CD4-positive, alpha-beta T cell treated with Interleukin-10 for 1 hour (primary cell): ENCODE measurements around the gene SPTBN1.
"Not testable (repeated sequence)": the region's sequence is repeated elsewhere in the genome, so short reads cannot be mapped to it uniquely, and the experiment has no call there.

Experiments
- DNase-seq: peaks from one replicate; pipeline ENCODE4 v3.0.0-alpha.2; 2020

Gene SPTBN1

DNA sequence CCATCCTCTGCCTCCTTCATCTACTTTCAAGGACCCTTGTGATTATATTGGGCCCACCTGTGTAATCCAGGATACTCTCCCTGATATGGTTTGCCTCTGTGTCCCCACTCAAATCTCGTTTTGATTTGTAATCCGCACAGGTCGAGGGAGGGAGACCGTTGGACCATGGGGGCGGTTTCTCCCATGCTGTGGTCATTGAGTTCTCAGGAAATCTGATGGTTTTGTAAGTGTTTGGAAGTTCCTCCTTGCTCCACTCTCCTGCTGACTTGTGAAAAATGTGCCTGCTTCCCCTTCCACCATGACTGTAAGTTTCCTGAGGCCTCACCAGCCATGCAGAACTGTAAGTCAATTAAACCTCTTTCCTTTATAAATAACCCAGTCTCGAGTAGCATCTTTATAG is 225.3 kb downstream of the SPTBN1 start:
- DNase-seq, result no peak

DNA sequence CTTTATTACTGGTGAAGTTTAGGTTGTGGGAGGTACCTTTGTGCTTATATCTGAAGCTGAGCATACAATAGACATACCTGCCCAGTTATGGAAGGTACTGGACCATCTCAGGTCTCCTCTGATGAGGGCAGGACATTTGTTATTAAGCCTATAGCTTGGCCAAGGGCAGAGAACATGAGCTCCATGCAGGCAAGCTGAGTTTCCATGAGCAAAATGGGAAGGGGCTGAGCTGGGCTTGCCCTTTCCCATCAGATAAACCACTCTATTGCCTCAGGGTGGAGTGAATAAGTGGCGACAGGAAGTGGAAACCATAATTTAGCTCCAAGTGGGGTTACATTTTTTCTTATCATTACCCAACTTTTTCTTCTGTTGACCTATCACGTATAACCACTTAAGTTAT is 227.5 kb downstream of the SPTBN1 start:
- DNase-seq, result no peak

DNA sequence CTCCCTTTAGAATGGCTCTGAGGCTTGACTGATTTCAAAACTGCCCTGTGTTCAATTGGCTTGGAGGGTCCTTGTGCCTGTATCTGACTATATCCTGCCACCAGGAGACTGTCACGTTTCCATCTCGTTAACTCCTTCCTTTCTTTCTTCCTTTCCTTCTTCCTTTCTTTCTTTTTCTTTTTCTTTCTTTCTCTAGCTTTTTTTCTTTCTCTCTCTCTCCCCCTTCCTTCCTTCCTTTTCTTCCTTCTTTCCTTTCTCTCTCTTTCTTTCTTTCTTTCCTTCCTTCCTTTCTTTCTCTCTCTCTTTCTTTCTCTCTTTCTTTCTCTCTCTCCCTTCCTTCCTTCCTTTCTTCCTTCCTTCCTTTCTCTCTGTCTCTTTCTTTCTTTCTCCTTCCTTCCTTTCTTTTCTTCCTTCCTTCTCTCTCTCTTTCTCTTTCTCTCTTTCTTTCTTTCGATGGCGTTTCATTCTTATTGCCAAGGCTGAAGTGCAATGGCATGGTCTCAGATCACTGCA is 229.2 kb downstream of the SPTBN1 start:
- no peak for DNase-seq

DNA sequence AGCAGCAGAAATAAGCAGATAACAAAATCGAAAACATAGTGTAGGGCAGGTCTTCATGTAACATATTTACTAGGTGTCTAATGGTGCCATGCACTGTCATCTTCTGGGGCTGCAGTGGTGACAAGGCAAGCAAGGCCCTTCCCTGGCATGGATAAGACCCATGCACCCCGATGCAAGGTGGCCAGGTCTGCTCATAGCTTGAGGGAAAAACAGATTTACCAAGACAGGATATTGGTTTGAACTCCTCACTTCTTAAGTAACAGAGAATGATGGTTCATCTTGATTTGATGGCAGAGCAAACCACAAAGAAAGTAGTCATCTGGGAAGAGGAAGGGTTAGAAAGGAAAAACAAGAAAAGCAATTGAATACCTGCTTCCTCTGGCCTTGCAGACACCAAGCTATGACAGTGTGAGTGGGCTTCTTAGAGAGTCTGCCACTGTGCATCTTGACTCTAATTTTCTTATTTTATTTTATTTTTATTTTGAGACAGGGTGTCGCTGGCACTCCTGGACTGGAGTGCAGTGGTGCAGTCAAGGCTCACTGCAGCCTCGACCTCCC is 231.5 kb downstream of the SPTBN1 start:
- no peak for DNase-seq

DNA sequence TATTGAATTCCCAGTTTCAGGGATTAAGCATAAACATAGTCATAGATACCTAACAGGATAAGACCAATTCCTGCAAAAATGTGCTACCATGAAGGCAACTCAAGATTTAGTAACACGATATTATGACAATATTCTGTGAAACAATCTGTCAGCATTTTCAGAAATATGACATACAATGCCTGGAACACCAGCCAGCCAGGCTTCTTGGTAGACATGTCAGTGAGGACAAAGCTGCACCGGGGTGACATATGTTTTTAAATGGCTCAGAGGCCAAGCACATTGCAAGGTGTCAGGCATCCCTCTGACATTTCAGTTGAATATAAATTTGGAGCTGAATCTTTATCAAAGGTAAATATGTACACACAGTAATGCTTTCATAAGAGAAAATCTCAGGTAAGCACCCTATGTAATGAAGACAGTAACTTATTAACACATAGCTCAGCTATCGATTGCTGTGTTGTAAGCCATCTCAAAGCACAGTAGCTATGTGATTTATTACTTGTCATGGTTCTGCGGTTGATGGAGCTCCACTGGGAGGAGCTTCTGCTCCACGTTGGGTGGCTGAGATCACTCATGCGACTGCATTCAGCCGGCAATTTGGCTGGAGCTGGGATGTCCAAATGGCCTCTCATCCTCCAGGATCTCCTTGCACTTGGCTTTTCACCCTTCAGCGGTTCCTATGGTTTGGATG is 235.5 kb downstream of the SPTBN1 start:
- DNase-seq, result no peak

DNA sequence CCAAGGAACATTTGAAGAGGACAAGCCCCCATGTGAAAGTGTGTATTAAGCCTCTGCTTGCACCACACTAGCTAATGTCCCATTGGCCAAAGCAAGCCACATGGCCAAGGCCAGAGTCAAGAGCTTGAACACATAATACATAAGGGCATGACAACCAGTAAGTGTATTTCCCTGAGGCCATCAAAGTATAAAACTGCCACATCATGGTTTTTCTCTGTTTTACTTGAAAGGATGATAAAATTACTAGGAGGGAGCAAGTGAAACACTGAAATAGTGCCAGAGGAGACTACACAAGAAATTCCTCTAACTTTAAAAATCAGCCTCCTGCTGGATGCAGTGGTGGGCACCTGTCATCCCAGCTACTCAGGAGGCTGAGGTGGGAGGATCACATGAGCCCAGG is 236.4 kb downstream of the SPTBN1 start:
- DNase-seq, result no peak

DNA sequence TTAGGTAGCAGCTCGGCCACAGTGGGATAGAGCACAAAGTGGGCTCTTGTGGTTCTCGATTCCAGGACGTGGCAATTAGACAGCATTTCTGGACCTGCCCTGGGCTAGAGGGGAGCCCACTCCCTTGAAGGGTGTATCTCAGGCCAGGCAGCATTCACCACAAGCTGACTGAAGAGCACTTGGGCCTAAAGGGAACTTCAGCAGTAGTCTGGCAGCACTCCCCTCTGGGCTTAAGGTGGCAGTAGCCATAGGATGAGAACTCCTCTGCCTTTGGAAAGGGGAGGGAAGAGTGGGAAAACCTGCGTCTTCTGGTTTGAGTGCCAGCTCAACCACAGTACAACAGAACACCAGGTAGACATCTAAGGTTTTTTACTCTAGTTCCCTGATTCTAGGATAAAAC is 239.3 kb downstream of the SPTBN1 start:
- no peak for DNase-seq

DNA sequence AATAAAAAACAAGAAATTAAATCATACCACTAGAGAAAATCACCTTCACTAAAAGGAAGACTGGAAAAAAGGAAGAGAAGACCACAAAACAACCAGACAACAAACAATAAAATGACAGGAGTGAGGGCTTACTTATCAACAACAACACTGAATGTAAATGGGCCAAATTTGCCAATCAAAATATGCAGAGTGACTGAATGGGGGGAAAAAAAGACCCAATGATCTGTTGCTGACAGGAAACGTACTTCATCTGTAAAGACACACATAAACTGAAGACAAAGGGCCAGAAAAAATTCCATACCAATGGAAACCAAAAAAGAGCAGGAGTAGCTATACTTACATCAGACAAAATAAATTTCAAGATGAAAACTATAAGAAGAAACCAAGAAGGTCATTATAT is 241.8 kb downstream of the SPTBN1 start:
- no peak for DNase-seq

DNA sequence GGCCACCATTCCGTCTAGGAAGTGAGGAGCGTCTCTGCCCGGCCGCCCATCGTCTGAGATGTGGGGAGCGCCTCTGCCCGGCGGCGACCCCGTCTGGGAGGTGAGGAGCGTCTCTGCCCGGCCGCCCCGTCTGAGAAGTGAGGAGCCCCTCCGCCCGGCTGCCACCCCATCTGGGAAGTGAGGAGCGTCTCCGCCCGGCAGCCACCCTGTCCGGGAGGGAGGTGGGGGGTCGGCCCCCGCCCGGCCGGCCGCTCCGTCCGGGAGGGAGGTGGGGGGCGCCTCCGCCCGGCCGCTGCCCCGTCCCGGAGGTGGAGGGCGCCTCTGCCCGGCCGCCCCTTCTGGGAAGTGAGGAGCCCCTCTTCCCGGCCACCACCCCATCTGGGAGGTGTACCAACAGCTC is 242.8 kb downstream of the SPTBN1 start:
- DNase-seq, result not testable (repeated sequence)

DNA sequence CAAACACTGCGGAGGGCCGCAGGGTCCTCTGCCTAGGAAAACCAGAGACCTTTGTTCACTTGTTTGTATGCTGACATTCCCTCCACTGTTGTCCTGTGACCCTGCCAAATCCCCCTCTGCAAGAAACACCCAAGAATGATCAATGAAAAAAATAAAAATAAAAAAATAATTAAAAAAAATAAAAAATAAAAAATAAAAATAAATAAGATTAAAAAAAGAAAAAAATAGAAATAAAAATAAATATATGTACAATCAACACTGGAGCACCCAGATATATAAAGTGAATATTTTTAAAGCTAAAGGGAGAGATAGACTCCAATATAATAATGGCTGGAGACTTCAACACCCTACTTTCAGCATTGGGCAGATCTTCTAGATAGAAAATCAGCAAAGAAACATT is 243.5 kb downstream of the SPTBN1 start:
- no peak for DNase-seq

DNA sequence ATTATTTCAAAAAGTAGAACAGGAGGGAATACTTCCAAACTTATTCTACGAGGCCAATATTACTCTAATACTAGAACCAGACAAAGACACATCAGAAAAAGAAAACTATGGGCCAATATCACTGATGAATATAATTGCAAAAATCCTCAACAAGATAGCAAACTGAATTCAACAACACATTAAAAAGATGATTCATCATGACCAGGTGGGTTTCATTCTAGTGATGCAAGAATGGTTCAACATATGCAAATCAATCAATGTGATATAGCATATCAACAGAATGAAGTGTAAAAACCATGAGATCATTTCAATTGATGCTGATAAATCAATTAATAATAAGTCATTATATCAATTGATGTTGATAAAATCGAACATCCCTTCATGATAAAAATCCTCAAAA is 244.9 kb downstream of the SPTBN1 start:
- DNase-seq, result no peak

DNA sequence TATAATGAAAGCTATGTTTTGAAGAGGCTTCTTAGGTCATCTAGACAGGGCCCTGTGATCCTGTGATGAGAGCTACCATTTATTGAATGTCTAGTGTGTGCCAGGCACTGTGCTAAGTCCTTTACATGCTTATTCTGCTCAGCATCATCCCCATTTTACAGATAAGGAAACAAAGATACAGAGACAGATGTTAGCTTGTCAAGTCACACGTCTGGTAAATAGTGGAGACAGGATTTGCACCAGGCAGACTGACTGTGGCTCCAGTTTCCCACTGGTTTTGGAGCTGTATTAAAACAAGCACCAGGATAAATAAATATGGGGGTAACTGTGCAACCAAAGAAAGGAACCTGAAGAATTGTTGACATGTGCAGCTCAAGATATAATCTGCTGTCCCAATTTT is 248.1 kb downstream of the SPTBN1 start:
- DNase-seq, result no peak

DNA sequence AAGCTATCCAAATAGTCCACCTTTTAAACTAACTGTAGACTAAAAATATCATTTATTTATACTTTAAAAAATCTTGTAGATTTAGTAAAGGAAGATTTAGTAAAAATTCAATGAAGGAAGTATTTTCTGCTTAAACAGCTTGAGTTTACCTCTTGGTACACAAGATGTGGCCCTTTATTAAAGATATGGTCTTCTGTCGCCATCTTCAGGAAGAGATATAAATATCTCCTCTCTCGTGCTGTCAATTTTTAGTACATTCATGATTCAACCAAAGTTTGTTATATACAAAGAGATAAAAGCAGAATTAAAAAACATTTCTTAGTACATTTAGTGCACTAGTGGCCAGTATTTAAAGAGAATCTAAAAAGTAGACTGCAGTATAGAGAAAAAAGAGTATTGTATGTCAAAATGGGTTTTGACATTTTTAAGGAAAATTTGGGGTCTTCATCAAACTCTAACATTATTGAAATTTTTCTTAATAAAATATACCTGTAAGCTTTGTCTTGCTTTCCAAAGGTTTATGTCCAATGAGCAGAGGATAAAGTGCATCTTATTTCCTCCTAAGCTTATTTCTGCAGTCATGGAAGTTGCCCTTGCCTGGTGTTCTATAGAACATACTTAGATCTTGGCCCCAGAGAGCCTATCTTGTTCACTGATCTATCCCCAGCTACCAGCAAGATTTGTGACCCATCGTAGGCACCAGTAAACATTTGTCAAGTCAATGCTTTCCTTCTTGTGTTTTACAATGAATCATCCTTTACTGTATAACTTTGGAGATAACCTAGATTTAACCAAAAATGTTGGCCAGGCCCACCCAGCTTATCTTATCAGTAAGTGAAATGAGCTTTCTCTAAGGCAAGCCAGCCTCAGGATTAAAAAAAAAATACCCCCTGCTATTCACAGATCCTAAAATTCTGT is 248.8 kb downstream of the SPTBN1 start:
- peak; percentile 67 for DNase-seq

DNA sequence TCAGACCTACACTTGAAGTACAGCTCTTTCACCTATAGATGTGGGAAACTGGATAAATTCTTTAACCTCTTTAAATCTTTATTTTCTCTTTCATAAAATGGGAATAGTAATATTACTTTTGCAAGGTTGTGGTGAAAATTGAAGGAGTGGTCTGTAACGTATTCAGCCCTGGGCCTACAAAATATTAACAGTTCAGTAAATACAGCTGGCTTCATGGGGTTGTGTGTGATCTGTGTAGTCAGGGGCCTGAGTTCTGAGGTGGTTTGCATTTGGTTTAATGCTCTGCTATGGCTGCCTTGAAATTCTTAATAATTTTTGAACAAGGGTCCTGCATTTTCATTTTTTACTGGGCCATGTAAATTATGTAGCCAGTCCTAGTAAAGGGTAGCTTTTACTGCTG is 250.5 kb downstream of the SPTBN1 start:
- DNase-seq, result no peak

DNA sequence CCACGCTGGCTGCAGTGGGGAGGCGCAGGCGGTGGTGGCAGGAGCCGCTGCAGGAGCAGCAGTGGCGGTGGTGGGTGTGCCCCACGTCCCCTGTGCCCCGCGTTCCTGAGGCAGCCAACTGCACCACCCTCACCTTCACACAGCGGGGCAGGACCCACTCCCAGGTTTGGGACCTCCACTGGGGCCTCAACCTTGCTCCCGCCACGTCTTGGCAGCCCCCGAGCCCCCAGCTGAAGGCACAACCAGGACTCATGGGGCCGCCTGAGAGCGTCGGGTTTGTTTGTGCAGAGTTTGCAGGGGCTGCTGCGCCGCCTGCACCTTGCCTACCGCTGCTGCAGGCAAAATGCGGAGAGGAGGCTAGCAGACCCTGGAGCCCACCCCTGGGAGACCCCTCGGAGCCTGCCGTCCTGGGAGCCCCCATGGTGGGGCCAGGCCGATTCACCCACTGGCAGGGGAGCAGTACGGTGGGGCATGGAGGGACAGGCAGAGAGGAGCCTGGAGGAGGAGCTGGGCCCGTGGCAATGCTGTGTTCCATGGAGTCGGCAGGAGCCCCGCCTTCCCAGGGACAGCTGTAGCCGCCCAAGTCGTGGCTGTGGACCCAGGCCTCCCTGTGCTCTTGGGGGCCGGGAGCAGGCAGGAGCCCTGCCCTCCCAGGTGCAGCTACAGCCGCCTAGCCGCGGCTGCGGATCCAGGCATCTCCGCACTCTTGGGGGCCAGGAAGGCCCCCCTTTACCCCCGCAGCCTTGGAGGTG is 252.6 kb downstream of the SPTBN1 start:
- no peak for DNase-seq

DNA sequence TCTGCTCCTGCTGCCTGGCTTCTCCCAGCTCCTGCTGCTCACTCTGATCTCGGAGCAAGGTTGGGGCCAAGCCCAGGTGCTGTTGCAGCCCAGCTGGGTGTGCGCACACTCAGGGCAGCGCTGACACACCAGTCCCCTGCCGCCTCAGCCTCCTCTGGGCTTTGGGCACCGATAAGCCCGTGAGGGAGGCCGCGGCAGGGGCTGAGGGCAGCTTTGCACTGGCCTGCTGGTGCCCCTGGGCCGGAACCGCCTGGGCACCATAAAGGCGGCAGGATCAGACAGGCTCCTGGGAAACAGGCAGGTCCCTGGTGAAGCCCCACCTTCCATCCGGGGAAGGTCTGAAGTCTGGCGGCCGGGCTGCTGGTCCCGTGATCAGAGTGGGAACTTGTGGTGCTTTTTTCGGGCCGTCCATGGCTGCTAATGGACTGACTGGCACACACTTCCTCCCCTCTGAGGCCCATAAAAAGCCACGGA is 253.2 kb downstream of the SPTBN1 start:
- no peak for DNase-seq

DNA sequence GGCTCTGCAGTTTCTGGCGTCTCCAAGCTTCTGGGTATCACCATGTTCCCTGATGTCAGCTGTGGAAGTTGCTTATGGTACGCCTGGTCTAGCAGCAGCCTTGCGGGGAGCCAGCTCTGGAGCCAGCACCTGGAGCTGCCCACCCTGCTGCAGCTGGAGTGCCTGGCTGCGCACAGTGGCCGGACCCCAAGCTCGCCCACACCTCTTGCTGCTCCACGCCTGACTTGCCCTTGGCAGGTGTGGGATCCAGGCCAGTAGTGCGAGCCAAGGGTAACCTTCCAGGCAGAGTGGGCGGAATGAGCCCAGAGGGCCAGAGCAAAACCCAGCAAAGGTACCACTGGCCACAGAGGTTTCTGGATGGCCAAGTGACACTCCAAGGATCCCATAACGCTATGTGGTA is 254.1 kb downstream of the SPTBN1 start:
- no peak for DNase-seq

DNA sequence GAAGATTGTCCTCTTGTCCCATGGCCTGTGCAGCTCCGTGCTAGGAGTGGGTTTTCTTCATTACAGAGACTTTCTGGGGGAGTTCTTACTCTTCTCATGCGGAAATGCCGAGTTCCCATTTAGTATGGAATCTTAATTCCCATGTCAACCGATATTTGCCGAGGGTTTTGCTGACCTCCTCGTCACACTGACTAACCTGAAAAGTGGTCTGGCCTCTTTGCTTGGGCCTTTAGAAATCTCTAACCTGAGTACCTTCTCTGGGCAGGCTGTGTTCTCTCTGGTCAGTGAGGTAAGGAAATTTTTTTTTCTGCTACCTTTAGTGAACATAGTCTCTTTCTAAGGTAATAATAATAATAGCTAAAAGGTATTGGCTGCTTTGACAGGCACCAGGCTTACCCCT is 256.4 kb downstream of the SPTBN1 start:
- DNase-seq, result no peak

DNA sequence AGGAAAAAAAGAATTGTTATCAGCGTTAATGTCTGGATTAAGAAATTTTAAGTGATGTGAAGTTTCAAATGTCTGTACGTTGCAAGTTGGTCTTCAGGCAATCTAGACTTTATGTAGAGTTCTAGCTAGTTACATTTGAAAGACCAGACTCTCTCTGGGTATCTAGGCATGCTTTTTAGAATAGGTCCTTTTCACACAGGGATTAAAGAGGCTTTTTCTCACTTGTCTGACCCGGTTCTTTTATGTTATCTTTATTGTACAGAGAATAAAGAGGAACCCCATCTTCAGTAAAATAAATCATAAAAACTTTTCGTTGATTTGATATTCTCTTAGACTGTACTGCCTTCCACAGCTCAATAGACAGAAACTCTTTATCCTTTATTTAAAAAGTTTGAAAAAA is 258.9 kb downstream of the SPTBN1 start:
- DNase-seq, result no peak

DNA sequence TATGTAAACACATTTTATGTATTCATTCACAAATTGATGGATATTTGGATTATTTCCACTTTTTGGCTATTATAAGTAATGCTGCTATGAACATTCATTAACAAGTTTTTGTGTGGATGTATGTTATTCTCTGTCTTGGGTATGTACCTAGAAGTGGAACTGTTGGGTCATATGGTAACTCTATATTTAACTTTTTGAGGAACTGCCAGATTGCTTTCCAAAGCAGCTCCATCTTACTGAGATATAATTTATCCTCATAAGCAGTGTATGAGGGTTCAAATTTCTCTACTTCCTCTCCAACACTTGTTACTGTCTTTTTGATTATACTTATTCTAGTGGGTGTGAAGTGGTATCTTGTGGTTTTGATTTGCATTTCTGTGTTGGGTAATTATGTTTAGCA is 260.2 kb downstream of the SPTBN1 start:
- DNase-seq, result no peak

DNA sequence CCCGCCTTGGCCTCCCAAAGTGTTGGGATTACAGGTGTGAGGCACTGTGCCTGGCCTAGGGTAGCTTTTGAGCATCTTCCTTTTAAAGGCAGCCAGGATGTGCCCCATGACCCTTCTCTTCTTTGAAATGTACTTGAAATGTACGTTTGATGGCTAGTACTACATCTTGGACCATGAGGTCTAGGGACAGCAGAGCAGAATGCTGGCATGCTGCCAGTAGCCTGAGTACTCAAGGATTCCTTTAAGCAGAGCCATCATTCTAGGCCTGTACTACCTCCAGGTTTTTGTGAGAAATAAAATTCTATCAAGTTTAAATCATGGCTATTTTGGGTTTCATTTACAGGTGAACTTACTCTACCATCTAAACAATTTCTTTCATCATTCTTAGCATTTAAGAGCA is 264.4 kb downstream of the SPTBN1 start:
- DNase-seq, result no peak
